HG02798 (cell line): ENCODE results near the gene ROMO1.
"Not testable (repeated sequence)": the region's sequence is repeated elsewhere in the genome, so short reads cannot be mapped to it uniquely, and the experiment has no call there.

Experiments
- ATAC-seq: cut with Tn5 transposase; IDR thresholded peaks from one replicate; pipeline ENCODE4 v1.9.1; 2021; ENCODE audit warnings: mild to moderate bottlenecking; ENCODE audit not compliant: unreplicated experiment, poor library complexity

ROMO1 gene

DNA sequence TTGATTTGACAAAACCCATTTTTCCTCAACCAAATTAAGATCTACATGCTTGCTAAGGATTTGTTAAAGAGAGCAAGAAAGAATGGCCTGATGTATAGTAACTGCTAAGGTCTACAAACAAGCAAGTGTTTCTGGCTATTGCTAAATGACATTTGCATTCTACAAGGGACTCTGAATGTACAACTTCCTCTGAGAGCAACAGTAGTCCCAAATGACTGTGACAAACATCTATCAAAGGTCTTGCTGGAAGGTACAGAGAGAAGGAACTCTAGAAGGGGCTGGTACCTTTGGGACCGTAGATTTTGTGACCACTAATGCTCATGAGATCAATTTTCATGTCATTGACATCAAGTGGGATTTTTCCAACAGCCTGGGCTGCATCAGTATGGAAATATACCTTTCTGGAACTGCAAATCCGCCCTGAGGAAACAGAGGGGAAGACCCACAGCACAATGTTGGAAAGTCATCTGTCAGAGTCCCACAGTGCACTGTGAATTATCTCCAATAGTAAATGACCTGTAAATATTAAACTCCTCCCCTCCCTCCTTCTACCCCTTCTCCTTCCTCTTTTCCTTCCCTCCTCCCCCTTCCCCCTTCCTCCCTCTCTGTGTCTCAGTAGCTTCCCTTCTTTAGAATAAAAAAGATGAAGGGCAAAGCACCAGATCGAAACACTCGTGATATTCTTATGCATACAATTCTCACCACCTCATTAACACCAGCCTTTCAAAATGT, 18.6 kb upstream of the ROMO1 start:
- ATAC-seq = no peak

DNA sequence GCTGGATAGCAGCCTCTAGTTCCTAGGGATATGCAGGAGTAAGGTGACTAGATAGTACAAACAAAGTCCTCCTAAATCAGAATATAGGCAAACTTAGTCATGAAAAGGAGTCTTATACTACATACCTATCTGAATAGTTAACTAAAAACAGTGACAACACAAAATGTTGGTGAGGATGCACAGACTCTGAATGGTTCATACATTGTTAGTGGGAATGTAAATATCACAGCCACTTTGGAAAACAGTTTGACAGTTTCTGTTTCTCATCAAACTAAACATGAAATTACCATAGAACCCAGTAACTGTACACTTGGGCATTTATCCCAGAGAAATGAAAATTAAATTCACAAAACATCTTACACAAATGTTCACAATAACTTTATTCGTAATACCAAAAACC, 17.2 kb upstream of the ROMO1 start:
- no peak for ATAC-seq

GRCh38 chr20:35685368-35685767, 13.8 kb upstream of the ROMO1 start:
- ATAC-seq = not testable (repeated sequence)

GRCh38 chr20:35686872-35687271, 12.3 kb upstream of the ROMO1 start:
- not testable (repeated sequence) for ATAC-seq

DNA sequence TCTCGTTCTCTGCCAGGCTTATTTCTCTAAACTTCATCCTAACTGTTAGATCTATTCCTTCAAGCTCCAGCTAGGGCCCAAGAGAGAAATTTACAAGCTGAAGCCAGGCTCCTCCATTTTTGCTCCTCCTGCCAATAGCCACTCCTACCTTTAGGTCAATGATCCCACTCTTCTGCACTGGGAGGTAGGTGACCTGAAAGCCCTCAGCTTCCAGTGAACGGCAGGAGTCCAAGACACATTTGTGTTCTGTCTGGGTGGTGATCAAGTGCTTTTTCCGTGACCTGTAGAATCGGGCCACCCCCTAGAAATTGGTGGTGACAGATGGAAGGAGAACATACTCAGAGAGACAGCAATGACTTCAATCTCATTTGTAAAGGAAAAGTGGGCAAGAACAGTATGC, 8.9 kb upstream of the ROMO1 start:
- ATAC-seq = no peak

- ATAC-seq = no peak
Measured at GRCh38 chr20:35695245-35695749, 3.9 kb upstream of the ROMO1 start.

DNA sequence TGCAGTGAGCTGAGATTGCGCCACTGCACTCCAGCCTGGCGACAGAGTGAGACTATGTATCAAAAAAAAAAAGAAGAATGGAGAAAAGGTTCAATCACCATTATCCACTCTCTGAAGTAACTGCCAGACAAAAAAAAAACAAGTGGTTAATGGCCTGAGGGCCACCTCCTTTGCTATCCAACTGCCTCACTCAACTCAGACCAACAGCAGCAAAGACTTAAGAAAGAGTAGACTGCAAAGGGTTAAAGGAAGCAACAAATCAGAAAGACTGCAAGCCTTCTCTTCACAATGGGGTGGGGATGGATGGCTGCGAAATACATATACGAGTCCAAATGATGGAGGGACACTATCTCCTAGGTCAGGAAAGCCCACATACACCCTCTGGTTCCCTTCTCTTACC, 3.2 kb upstream of the ROMO1 start:
- ATAC-seq = no peak

- no peak for ATAC-seq
Measured at GRCh38 chr20:35697696-35698297, 1.4 kb upstream of the ROMO1 start.

DNA sequence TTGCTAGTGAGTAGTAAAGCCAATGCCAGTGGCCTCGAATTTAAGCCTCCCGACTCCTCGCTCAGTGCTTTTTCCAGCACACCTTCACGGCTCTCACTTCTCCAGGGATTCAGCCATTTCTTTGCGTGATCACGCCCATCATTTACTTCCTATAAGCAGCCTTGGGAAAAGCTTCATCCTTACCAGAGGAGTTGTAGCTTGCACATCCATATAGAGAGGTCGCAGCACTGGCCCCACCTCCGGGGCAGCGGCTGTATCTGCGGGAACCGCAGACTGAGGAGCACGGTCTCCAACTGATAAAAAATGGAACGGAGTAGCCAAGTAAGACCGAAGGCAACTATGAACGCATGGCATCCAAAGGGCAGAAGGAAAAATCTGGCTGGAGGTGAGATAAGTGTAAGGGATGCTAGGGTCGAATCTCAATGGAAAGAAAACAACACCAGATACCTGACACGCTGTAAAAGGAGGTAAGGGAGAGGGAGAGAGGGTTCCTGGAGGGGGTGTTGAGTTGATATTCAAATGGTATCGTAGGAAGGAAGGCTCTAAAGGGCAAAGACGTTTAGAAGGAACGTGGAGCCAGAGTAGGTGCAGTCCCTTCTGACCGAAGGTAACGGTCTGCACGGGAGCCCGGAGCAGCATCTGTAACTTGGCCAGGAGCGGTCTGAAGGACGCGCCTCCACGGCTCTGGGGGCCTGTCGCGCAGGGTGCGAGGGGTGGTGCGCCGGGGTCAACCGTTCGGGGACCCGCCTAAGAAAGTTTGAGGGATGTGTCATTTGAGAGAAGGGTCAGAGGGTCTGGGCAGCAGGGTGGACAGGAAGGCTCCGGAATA, 693 bp upstream of the ROMO1 start:
- ATAC-seq = peak; percentile 36

- no peak for ATAC-seq
Measured at GRCh38 chr20:35699957-35700624, 886 bp downstream of the ROMO1 start.

GRCh38 chr20:35700625-35701148, 1.5 kb downstream of the ROMO1 start:
- ATAC-seq = no peak

DNA sequence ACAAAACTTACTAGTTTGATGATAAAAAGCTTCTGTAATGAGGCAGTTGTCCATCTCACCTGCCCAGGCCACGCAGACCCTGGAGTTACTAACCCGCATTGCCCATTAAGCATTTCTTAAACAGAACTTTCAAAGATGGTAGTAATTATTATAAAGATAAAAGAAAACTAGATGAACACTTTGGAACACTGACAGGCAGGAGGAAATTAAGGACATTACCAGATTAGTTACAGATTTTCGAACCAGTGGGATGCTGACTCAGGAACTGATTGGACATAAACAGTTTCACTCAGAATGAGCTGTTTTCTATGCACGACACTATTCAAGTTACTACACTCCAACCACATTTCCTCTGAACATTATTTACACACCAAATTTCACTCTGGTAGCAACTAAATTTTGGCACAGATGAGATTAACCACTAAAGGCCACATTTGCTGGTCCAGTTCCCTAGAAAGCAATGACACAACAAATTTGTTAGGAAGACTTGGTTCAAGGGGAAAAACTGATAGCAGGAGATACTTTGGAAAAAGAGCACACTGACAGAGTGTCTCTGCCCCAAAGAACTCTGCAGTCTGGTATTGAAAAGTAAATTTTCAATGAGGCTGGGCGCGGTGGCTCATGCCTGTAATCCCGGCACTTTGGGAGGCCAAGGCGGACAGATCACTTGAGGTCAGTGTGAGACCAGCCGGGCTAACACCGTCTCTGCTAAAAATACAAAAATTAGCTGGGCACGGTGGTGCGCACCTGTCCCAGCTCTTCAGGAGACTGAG, 3.0 kb downstream of the ROMO1 start:
- no peak for ATAC-seq

GRCh38 chr20:35702824-35703695, 3.9 kb downstream of the ROMO1 start:
- no peak for ATAC-seq

GRCh38 chr20:35704514-35705261, 5.5 kb downstream of the ROMO1 start:
- no peak for ATAC-seq

- not testable (repeated sequence) for ATAC-seq
Measured at GRCh38 chr20:35705894-35706293, 6.7 kb downstream of the ROMO1 start.

GRCh38 chr20:35706591-35707529, 7.7 kb downstream of the ROMO1 start:
- ATAC-seq = not testable (repeated sequence)

DNA sequence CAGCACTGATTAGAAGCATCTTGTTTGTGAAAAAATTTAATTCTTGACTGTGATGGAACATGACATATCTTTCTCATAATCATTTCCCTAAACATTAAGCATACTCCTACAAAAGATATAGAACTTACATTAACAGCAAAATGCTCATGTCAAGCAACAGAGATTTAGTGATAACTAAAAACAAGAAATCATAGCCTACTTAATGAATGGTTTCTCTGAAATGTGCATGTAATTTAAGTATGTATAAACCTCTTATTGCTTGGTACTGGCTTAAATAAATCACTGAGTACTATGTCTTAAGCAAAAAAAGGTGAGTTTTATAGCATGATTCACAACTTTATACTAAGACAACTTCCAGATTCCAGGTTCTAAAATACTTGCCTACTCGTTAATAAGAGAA, 9.3 kb downstream of the ROMO1 start:
- no peak for ATAC-seq
